ENCODE results near the gene INO80C.
"Not testable (repeated sequence)": the region's sequence is repeated elsewhere in the genome, so short reads cannot be mapped to it uniquely, and the experiment has no call there.

INO80C gene

DNA sequence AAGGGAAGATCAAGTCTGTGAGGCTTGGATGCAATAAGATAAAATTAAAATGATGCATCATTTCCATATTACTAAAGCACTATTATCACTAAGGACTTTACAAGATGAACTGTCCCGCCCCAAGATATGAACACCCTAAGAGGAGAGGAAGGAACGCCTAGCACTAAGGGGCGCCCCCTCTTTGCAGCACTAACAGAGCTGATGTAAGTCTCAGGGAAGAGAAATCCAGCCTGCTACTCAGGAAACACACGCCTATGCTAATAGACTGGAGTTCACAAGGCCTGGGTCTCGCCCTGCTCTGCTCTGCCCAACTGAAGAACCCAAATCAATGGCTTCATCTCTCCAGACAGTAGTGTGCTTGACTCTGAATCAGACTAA, 6.1 kb downstream of the INO80C start:
- DNase-seq (ENCODE audit: low read depth in 1 of 2, low spot score in 1 of 2): no peak
- in situ Hi-C loops (cut with HindIII; ENCODE audit: low pct_unique_long_range_greater_than_20kb, low sequenced_read_pairs): no loop called here
- no peak for TF ChIP-seq JUND (IDR thresholded peaks at IDR 0.05; ENCODE audit: low read depth)

DNA sequence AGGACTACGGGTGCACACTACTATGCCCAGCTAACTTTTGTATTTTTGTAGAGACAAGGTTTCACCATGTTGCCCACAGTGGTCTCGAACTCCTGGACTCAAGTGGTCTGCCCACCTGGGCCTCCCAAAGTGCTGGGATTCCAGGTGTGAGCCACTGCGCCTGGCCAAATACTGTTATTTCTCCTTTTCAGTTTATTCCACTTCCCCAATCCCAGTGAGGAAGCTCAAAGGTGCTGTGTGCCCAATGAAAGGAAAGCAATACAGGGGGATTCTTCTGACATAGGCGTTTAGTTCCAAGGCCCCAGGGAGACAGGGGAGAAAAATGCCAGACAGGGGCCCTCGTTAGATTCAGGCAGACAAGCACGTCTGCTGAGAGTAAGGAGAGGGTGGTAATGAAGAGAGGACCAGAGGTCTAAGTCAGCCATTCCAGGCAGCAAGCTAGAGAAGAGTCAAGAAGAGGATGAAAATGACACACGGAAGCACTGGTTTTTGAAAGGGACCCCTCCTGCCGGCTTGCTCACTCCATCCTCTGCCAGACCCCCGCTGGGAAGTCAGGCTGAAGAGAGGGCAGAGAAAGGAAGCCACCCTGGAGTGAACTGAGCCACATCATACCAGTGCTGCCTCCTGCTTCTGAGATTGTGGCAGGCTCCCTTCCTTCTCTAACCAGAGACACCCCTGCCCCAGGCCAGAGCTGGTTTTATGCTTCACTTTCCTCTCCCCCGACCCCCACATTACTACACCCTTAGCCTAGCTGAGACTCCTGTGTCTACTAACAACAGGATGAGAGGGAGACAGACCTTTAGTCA, 6.7 kb downstream of the INO80C start:
- no peak for TF ChIP-seq JUND (IDR thresholded peaks at IDR 0.05; ENCODE audit: low read depth)
- in situ Hi-C loops (cut with HindIII; ENCODE audit: low pct_unique_long_range_greater_than_20kb, low sequenced_read_pairs): no loop called here
- no peak for DNase-seq (ENCODE audit: low read depth in 1 of 2, low spot score in 1 of 2)

DNA sequence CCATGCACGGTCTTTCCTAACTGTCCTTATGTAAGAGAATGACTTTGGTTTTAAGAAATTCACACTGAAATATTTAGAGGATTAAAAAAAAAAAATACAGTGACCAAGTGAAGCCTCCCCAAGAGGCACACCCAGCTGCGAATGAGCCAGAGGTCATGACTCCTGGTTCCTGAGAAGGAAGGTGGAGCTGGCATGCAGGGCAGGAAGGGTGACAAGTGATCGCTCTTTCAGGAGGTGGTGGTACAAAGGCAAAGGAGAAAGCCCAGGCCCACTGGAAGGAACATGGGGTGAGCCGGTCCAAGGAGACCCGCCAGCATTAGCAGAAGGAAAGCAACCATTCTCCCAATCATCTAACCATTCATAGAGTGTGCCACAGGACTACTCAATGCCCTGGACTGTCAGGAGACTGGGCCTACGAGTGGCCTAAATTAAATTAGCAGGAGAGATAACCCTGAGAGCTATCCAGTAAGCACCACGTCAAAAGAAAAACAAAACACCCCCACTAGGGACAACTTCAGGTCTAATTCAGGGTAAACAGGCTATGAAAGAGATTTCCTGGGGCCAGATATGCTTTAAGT, 7.8 kb downstream of the INO80C start:
- TF ChIP-seq JUND (IDR thresholded peaks at IDR 0.05; ENCODE audit: low read depth): no peak
- in situ Hi-C loops (cut with HindIII; ENCODE audit: low pct_unique_long_range_greater_than_20kb, low sequenced_read_pairs): no loop called here

DNA sequence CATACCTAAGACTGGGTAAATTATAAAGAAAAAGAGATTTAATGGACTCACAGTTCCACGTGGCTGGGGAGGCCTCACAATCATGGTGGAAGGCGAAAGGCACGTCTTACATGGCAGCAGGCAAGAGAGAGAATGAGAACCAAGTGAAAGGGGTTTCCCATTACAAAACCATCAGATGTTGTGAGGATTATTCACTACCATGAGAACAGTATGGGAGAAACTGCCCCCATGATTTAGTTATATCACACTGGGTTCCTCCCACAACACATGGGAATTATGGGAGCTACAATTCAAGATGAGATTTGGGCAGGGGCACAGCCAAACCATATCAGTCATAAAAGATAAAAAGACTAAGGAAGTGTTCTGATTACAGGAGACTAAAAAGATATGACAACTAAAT, 8.5 kb downstream of the INO80C start:
- DNase-seq (ENCODE audit: low read depth in 1 of 2, low spot score in 1 of 2); in situ Hi-C loops (cut with HindIII; ENCODE audit: low pct_unique_long_range_greater_than_20kb, low sequenced_read_pairs): not testable (repeated sequence)

More for the DNA sequence above, 7.8 kb downstream of the INO80C start:
- DNase-seq (ENCODE audit: low read depth in 1 of 2, low spot score in 1 of 2): no peak

GRCh38 chr18:35488396-35488795, 9.4 kb downstream of the INO80C start:
- DNase-seq (ENCODE audit: low read depth in 1 of 2, low spot score in 1 of 2); in situ Hi-C loops (cut with HindIII; ENCODE audit: low pct_unique_long_range_greater_than_20kb, low sequenced_read_pairs): not testable (repeated sequence)

DNA sequence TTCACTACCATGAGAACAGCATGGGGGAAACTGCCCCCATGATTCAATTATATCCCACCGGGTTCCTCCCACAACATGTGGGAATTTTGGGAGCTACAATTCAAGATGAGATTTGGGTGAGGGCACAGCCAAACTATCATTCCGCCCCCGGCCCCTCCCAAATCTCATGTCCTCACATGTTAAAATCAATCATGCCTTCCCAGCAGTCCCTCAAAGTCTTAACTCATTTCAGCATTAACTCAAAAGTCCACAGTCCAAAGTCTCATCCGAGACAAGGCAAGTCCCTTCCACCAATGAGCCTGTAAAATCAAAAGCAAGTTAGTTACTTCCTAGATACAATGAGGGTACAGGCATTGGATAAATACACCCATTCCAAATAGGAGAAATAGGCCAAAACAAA, 10.2 kb downstream of the INO80C start:
- DNase-seq (ENCODE audit: low read depth in 1 of 2, low spot score in 1 of 2); in situ Hi-C loops (cut with HindIII; ENCODE audit: low pct_unique_long_range_greater_than_20kb, low sequenced_read_pairs): not testable (repeated sequence)

DNA sequence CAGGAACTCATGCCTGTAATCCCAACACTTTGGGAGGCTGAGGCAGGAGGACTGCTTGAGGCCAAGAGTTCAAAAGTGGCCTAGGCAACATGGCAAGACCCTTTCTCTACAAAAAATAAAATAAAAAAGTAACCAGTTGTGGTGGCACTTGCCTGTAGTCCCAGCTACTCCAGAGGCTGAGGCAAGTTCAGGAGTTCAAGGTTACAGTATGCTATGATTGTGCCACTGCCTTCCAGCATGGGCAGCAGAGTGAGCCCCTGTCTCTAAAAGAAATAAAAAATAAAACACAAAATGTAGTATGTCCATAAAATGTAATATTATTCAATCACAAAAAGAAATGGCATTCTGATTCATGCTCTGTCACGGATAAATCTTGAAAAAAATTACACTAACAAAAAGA, 11.9 kb downstream of the INO80C start:
- no peak for TF ChIP-seq JUND (IDR thresholded peaks at IDR 0.05; ENCODE audit: low read depth)
- in situ Hi-C loops (cut with HindIII; ENCODE audit: low pct_unique_long_range_greater_than_20kb, low sequenced_read_pairs): no loop called here

DNA sequence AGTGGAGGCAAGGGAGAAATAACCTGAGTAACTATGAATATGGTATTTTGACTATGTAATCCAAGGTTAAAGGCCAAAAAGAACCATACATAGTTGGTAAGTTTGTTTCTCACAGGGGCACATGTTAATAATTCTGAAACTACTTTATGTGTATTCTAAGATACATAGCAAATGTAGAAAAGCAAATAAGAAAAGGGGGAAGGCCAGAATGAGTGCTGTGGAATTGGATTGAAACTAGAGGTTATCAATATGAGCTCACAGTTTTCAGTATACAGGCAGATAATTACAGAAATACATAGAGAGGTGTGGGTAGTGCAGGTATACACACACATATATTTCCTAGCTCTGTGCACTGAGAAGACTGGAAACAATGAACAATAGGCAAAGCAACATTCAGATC, 13.7 kb downstream of the INO80C start:
- DNase-seq (ENCODE audit: low read depth in 1 of 2, low spot score in 1 of 2): no peak
- in situ Hi-C loops (cut with HindIII; ENCODE audit: low pct_unique_long_range_greater_than_20kb, low sequenced_read_pairs): no loop called here

More for the DNA sequence above, 11.9 kb downstream of the INO80C start:
- no peak for DNase-seq (ENCODE audit: low read depth in 1 of 2, low spot score in 1 of 2)

GRCh38 chr18:35481960-35482366, 15.8 kb downstream of the INO80C start:
- DNase-seq (ENCODE audit: low read depth in 1 of 2, low spot score in 1 of 2): no peak
- no peak for TF ChIP-seq JUND (IDR thresholded peaks at IDR 0.05; ENCODE audit: low read depth)

More for the DNA sequence above, 13.7 kb downstream of the INO80C start:
- no peak for TF ChIP-seq JUND (IDR thresholded peaks at IDR 0.05; ENCODE audit: low read depth)

DNA sequence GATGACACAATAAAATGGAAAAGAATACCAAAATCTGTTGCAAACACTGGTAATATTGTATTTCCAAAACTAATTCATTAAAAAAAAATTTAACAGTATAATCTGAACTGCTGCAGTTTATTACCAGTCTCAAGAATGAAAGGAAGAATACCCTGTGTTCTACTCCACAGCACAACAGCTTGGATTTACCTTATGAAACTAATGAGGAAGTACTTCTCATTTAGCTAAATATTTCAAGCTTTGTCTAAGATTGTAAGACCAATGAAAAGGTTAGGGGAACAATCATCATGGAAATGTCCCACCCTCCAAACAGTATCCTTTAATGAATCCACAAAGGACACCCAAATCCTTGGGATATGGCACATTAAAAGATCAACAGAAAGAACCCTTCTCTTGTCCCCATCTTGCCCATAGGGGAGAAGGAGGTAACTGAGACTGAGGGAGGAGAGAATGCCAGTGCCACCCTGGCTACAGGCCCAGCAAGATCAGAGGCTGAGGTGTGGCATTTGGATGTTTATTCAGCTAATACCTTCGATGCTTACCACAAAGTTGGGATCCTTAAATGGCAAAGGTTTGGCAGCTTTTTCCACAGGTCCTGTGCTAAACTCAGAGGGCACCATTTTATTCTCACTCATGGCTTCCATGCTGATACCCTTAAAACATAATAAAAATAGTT, 17.7 kb downstream of the INO80C start:
- in situ Hi-C loops (cut with HindIII; ENCODE audit: low pct_unique_long_range_greater_than_20kb, low sequenced_read_pairs): no loop called here

More at GRCh38 chr18:35481960-35482366, 15.8 kb downstream of the INO80C start:
- in situ Hi-C loops (cut with HindIII; ENCODE audit: low pct_unique_long_range_greater_than_20kb, low sequenced_read_pairs): no loop called here

DNA sequence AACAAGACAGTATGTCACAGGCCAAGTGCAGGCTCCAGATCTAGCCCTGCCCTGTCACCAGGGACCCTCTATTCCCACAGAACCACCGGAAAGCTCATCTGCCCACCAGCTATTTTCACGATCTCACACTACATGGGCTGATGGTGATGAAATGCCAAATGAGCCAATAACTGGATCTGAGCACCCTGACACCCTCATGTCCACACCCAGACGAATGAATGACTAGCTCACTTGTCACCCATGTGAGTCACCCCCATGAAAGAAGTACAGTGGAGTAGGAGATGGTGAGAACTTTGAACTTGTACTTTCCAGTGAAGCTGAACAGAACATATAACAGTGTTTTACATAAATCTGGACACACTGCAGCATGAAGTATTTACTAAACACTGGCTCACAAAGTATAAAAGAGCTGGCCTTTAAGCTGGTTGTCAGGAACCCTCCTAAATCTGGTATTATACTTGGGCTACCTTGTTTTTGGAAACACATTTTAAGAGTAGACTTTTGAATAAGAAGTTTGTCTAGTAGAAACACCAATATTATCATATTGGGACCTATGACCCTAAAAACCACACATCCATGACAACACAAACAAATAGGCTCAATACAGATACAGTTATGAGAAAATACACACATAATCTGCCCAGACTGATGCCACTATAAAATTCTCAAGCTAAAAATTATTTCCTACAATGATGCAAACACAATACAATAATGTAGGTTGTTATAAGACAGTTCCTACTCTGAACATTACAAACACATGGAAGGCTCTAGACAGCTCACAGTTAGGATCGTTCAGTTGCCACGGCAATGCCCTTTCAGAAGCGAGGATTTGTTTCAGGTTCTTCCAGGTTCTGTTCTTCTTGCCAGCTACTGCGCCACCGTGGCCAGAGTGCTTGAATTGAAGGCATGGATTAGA, 19.0 kb downstream of the INO80C start:
- in situ Hi-C loops (cut with HindIII; ENCODE audit: low pct_unique_long_range_greater_than_20kb, low sequenced_read_pairs): no loop called here
- no peak for TF ChIP-seq JUND (IDR thresholded peaks at IDR 0.05; ENCODE audit: low read depth)
- DNase-seq (ENCODE audit: low read depth in 1 of 2, low spot score in 1 of 2): peak in 1 of 2 experiments; percentile 57

More for the DNA sequence above, 17.7 kb downstream of the INO80C start:
- peak in 1 of 2 experiments; percentile 37 for DNase-seq (ENCODE audit: low read depth in 1 of 2, low spot score in 1 of 2)
- no peak for TF ChIP-seq JUND (IDR thresholded peaks at IDR 0.05; ENCODE audit: low read depth)

GRCh38 chr18:35477974-35478373, 19.8 kb downstream of the INO80C start:
- in situ Hi-C loops (cut with HindIII; ENCODE audit: low pct_unique_long_range_greater_than_20kb, low sequenced_read_pairs): no loop called here
- TF ChIP-seq JUND (IDR thresholded peaks at IDR 0.05; ENCODE audit: low read depth): no peak
- no peak for DNase-seq (ENCODE audit: low read depth in 1 of 2, low spot score in 1 of 2)
